SK-N-SH (cell line): ENCODE results near the gene ARHGAP6. TPM values are rescaled to one million over a fixed set of nuclear protein-coding genes. Genes with fewer than 3 reads are reported as not detected.

ENCODE experiments used
- CTCF ChIA-PET: fragments of 300-600, 350-600 bp; formaldehyde crosslinking; extraction: SDS; loops from one replicate; lab custom pipeline; 2021; lab: Yijun Ruan, JAX
- POLR2A ChIA-PET: fragments of 350-600 bp; sonication (Branson Sonifier 250); formaldehyde crosslinking; extraction: SDS; loops from one replicate; lab custom pipeline; 2020; ENCODE audit warnings: antibody characterized with exemption, inconsistent platforms; lab: Yijun Ruan, JAX
- DNase-seq: peaks from one replicate; pipeline ENCODE4 v3.0.0; 2012
- H2AFZ ChIP-seq: fragments of 200-600 bp; sonication (generic); 2 replicates; pipeline ENCODE4 v1.8.1; 2016; ENCODE audit warnings: antibody characterized with exemption, mild to moderate bottlenecking, low read depth
- H3F3A ChIP-seq: fragments of 200-600 bp; sonication (generic); replicated peaks from 2 replicates; pipeline ENCODE3; 2016; ENCODE audit warnings: antibody characterized with exemption, mild to moderate bottlenecking; ENCODE audit not compliant: insufficient read depth
- H3K27ac ChIP-seq, 2 experiments: fragments of 200-500 bp in 1 of 2; fragments of 200-600 bp in 1 of 2; sonication (Bioruptor generic) in 1 of 2; sonication (generic), shearing (Covaris generic) in 1 of 2; 2 replicates each; pipeline versions ENCODE4 v1.5.1 to v1.6.1; 2014 to 2016; ENCODE audit warnings: low read depth in 2 of 2, inconsistent platforms in 1 of 2, low read length in 1 of 2, mild to moderate bottlenecking in 1 of 2, mixed read lengths in 1 of 2
- H3K27me3 ChIP-seq: fragments of 200-600 bp; sonication (generic), shearing (Covaris generic); 2 replicates; pipeline ENCODE4 v1.6.1; 2016; ENCODE audit warnings: mixed run types; ENCODE audit not compliant: insufficient read depth
- H3K36me3 ChIP-seq, 2 experiments: fragments of 200-500 bp in 1 of 2; fragments of 200-600 bp in 1 of 2; sonication (Bioruptor generic) in 1 of 2; sonication (generic) in 1 of 2; replicated peaks in 1 of 2; 2 replicates each; pipeline versions ENCODE3 to v1.5.1; 2014 to 2016; ENCODE audit warnings: low read length in 1 of 2, mild to moderate bottlenecking in 1 of 2; ENCODE audit not compliant: insufficient read depth in 2 of 2, control insufficient read depth in 1 of 2
- H3K4me1 ChIP-seq, 2 experiments: fragments of 200-500 bp in 1 of 2; fragments of 200-600 bp in 1 of 2; sonication (Bioruptor generic) in 1 of 2; sonication (generic), shearing (Covaris generic) in 1 of 2; 2 replicates each; pipeline versions ENCODE4 v1.5.1 to v1.6.1; 2014 to 2016; ENCODE audit warnings: low read depth in 1 of 2, low read length in 1 of 2, mixed run types in 1 of 2; ENCODE audit not compliant: insufficient read depth in 2 of 2, control insufficient read depth in 1 of 2
- H3K4me2 ChIP-seq: fragments of 200-600 bp; sonication (generic), shearing (Covaris generic); 2 replicates; pipeline ENCODE4 v1.6.1; 2017; ENCODE audit warnings: mixed run types
- H3K4me3 ChIP-seq, 2 experiments: fragments of 200-500 bp in 1 of 2; fragments of 200-600 bp in 1 of 2; sonication (Bioruptor generic) in 1 of 2; sonication (generic), shearing (Covaris generic) in 1 of 2; 2 replicates each; pipeline versions ENCODE4 v1.5.1 to v1.8.1; 2014 to 2016; ENCODE audit warnings: low read depth in 2 of 2, inconsistent platforms in 1 of 2, low read length in 1 of 2, mild to moderate bottlenecking in 1 of 2, mixed read lengths in 1 of 2, moderate library complexity in 1 of 2
- H3K79me2 ChIP-seq: fragments of 200-600 bp; sonication (generic); 2 replicates; pipeline ENCODE4 v1.8.1; 2017; ENCODE audit warnings: mild to moderate bottlenecking; ENCODE audit not compliant: insufficient read depth
- H3K9ac ChIP-seq: fragments of 200-600 bp; sonication (generic); 2 replicates; pipeline ENCODE4 v1.6.1; 2017; ENCODE audit warnings: mixed run types
- H3K9me2 ChIP-seq: fragments of 200-600 bp; sonication (generic); 2 replicates; pipeline ENCODE4 v1.6.1; 2017; ENCODE audit warnings: mixed run types
- H3K9me3 ChIP-seq: fragments of 200-600 bp; sonication (generic); 2 replicates; pipeline ENCODE4 v1.6.1; 2017; ENCODE audit warnings: mixed run types, mild to moderate bottlenecking, moderate library complexity
- H4K20me1 ChIP-seq: fragments of 200-600 bp; sonication (generic); 2 replicates; pipeline ENCODE4 v1.6.1; 2017; ENCODE audit warnings: mild to moderate bottlenecking, mixed run types; ENCODE audit not compliant: insufficient read depth
- CTCF ChIP-seq: fragments of 200-600 bp; sonication (generic); IDR thresholded peaks from 2 replicates; pipeline ENCODE4 v1.6.1; 2017; ENCODE audit warnings: antibody characterized with exemption, mild to moderate bottlenecking, moderate library complexity
- ELF1 ChIP-seq: IDR thresholded peaks from 2 replicates; pipeline ENCODE4 v1.4.0; 2012
- IRF3 ChIP-seq: fragments of 150-350 bp; IDR thresholded peaks from 2 replicates; pipeline ENCODE4 v1.6.1; 2016; ENCODE audit warnings: mild to moderate bottlenecking, low read depth, low read length
- POLR2AphosphoS5 ChIP-seq: IDR thresholded peaks from 2 replicates; pipeline ENCODE4 v1.6.1; 2012; ENCODE audit warnings: low read depth, low read length
- RCOR1 ChIP-seq: fragments of 150-350 bp; IDR thresholded peaks from 2 replicates; pipeline ENCODE4 v1.6.1; 2017; ENCODE audit warnings: antibody characterized with exemption, low read length
- SIN3A ChIP-seq: IDR thresholded peaks from 2 replicates; pipeline ENCODE4 v1.6.1; 2012; ENCODE audit warnings: low read depth, mild to moderate bottlenecking, low read length, moderate library complexity, borderline replicate concordance
- TAF1 ChIP-seq: IDR thresholded peaks from 2 replicates; pipeline ENCODE4 v1.6.1; 2012; ENCODE audit warnings: low read depth, mild to moderate bottlenecking, low read length, moderate library complexity, borderline replicate concordance
- USF2 ChIP-seq: fragments of 150-350 bp; IDR thresholded peaks from 2 replicates; pipeline ENCODE4 v1.6.1; 2017; ENCODE audit warnings: antibody characterized with exemption, low read length, low read depth, borderline replicate concordance
- WGBS: methylation state at CpG from one replicate; pipeline ENCODE4 v1.1.6; 2017; ENCODE audit warnings: low lambda C conversion rate; 5-methylcytosine and 5-hydroxymethylcytosine counted together
- polyA plus RNA-seq, 3 experiments: library from polyadenylated mRNA; depleted of rRNA; stranded (reverse); fragments of >200 nt; gene quantifications; 2 replicates each; pipeline ENCODE4 v1.2.3, GENCODE V29; 2012

ARHGAP6 gene
- polyA plus RNA-seq, 1 of the 3 experiments (the other 2 are of a cell fraction) = 0.16 TPM

- TF ChIP-seq USF2 = no peak
- no peak for TF ChIP-seq SIN3A
Observed at GRCh38 chrX:11209798-11210414, 455.8 kb downstream of the ARHGAP6 start (continued).

- H3K27me3 ChIP-seq = no peaks in the 10 kb centered on the region
Observed at GRCh38 chrX:11206716-11207115, 459.0 kb downstream of the ARHGAP6 start.

GRCh38 chrX:11205796-11206195 is 459.9 kb downstream of the ARHGAP6 start:
- Histone ChIP-seq H4K20me1 (no peaks in the 10 kb centered on the region), H3K4me1 (no peaks in the 10 kb centered on the region), H3F3A (no peaks in the 10 kb centered on the region), H3K4me3 (no peak overlapping the region), H3K27ac (no peak overlapping the region), H3K9ac (no peak overlapping the region), H3K9me3 (no peaks in the 10 kb centered on the region), H3K4me2 (no peak overlapping the region), H3K79me2 (no peaks in the 10 kb centered on the region), H3K36me3 (no peaks in the 10 kb centered on the region), H2AFZ (no peak overlapping the region), H3K27me3 (no peaks in the 10 kb centered on the region), H3K9me2 (no peaks in the 10 kb centered on the region)
- ChIA-PET POLR2A (no interaction called here), CTCF (no interaction called here)
- WGBS = 48% methylated on average over 4 of the region's 4 CpGs
- DNase-seq = no peak
- TF ChIP-seq ELF1 (no peak), IRF3 (no peak), POLR2AphosphoS5 (no peak), TAF1 (no peak), CTCF (no peak), USF2 (no peak)

More at GRCh38 chrX:11206716-11207115, 459.0 kb downstream of the ARHGAP6 start:
- H3K4me3 ChIP-seq = no peak overlapping the region
- H3K4me2 ChIP-seq = no peak overlapping the region
- H3K36me3 ChIP-seq = no peaks in the 10 kb centered on the region
- H4K20me1 ChIP-seq = no peaks in the 10 kb centered on the region
- CTCF ChIA-PET = interaction anchor here (1.0 kb wide), 1 partner anchor 71 kb away, joined by 3 read pairs; no protein-coding TSS in a partner anchor
- 14% methylated on average over 1 of the region's 1 CpG for WGBS
- POLR2A ChIA-PET = no interaction called here
- no peak overlapping the region for H3K27ac ChIP-seq
- H3K79me2 ChIP-seq = no peaks in the 10 kb centered on the region
- H3F3A ChIP-seq = no peaks in the 10 kb centered on the region
- no peaks in the 10 kb centered on the region for H3K9me2 ChIP-seq
- H2AFZ ChIP-seq = no peak overlapping the region
- no peaks in the 10 kb centered on the region for H3K9me3 ChIP-seq
- no peak overlapping the region for H3K9ac ChIP-seq
- no peak for DNase-seq
- H3K4me1 ChIP-seq = no peaks in the 10 kb centered on the region
- no peak for TF ChIP-seq RCOR1
- TF ChIP-seq, all 33 proteins: peak for 0
